ENCODE measurements around the gene SMARCAL1. TPM values are rescaled to one million over a fixed set of nuclear protein-coding genes. Genes with fewer than 3 reads are reported as not detected.

Gene SMARCAL1
- polyA plus RNA-seq, 1 of the 3 experiments (the other 2 are of a cell fraction): 27.0 TPM

DNA sequence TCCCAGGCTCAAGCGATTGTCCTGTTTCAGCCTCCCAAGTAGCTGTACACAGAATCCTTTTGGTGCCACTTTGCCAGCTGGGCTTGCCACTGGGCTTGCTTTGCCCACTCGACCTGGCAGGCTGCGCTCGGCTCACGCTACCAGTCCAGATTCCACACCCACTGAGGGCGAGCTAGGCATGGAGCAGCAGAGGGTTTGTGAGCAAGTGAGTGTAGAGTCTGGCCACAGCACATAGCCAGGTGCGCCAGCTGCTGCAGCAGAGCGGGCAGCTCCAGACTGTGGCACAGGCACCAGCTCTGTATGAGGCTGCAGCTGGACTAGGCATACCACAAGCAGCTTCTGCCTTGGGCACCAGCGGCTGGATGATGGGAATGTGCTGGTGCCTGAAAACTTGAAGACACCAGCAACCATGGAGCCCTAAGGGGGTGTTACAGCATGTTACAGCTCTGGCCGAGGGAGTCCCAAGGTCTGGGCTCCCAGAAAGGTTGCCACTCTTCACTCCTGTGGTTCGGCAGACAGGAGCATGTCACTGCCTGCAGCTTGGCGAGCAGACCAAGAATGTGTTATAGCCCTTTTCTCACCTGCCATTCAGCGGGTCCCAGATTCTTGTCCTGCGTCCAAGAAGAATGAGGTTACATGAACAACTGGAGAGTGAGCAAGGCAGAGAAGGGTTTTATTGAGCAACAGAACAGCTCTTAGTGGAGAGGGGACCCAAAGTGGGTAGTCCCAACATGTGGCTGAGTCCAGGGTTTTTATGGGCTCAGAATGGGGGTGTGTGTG, 12.9 kb downstream of the SMARCAL1 start:
- ChIA-PET POLR2A (no interaction called here), CTCF (interaction anchor here (1.1 kb wide), 1 partner anchor 16 kb away, joined by 3 read pairs; no protein-coding TSS in a partner anchor)
- H3K4me2 ChIP-seq: peak overlapping the region; percentile 38; the same call in 1 of the 2 replicates
- TF ChIP-seq SMC3 (IDR thresholded peaks at IDR 0.05; ENCODE audit: low read depth, low read length): no peak
- no peak for TF ChIP-seq FOSL2 (IDR thresholded peaks at IDR 0.05; ENCODE audit: borderline replicate concordance, low read depth)
- no peak for TF ChIP-seq EP300 (IDR thresholded peaks at IDR 0.05; ENCODE audit: borderline replicate concordance in 1 of 2, low read depth in 1 of 2, low read length in 1 of 2)
- TF ChIP-seq EZH2phosphoT487 (IDR thresholded peaks at IDR 0.05; ENCODE audit: borderline replicate concordance, low read depth): no peak
- no peak for TF ChIP-seq RAD21 (IDR thresholded peaks at IDR 0.05; ENCODE audit: low read length)
- TF ChIP-seq NFIC (IDR thresholded peaks at IDR 0.05; ENCODE audit: borderline replicate concordance): no peak
- TF ChIP-seq GATA2 (CRISPR knock-in tag; IDR thresholded peaks at IDR 0.05): no peak
- no peak for TF ChIP-seq ELF1 (IDR thresholded peaks at IDR 0.05)
- no peak for TF ChIP-seq CHD2 (IDR thresholded peaks at IDR 0.05; ENCODE audit: low read length, partially characterized antibody)
- TF ChIP-seq, protein P1, sequence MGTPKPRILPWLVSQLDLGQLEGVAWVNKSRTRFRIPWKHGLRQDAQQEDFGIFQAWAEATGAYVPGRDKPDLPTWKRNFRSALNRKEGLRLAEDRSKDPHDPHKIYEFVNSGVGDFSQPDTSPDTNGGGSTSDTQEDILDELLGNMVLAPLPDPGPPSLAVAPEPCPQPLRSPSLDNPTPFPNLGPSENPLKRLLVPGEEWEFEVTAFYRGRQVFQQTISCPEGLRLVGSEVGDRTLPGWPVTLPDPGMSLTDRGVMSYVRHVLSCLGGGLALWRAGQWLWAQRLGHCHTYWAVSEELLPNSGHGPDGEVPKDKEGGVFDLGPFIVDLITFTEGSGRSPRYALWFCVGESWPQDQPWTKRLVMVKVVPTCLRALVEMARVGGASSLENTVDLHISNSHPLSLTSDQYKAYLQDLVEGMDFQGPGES (IDR thresholded peaks at IDR 0.05; ENCODE audit: low read depth, low read length): no peak
- no peak overlapping the region for H2AFZ ChIP-seq (ENCODE audit: low read depth)
- H3K36me3 ChIP-seq (replicated peaks in 1 of 2; ENCODE audit: control insufficient read depth in 1 of 2, insufficient read depth in 2 of 2, low read length in 1 of 2): peaks cover 65 to 76% of the 10 kb centered on the region in 2 experiments
- H3K9me3 ChIP-seq: no peaks in the 10 kb centered on the region
- no peaks in the 10 kb centered on the region for H3K79me2 ChIP-seq (ENCODE audit: insufficient read depth)
- H3F3A ChIP-seq (replicated peaks; ENCODE audit: insufficient read depth): peaks cover 31% of the 10 kb centered on the region
- peak overlapping the region; percentile 24 to 87; a peak in 3 of 4 replicates for H3K27ac ChIP-seq (ENCODE audit: low read depth in 2 of 2, low read length in 1 of 2)
- peak overlapping the region in 1 of 2 experiments; percentile 1; a peak in 1 of 4 replicates for H3K4me3 ChIP-seq (ENCODE audit: low read depth in 2 of 2, low read length in 1 of 2)
- no peak for DNase-seq
- no peak overlapping the region for H3K9ac ChIP-seq
- H3K9me2 ChIP-seq: no peaks in the 10 kb centered on the region
- 92% methylated on average over 10 of the region's 14 CpGs for WGBS (ENCODE audit: low lambda C conversion rate)
- H4K20me1 ChIP-seq (ENCODE audit: insufficient read depth): no peaks in the 10 kb centered on the region
- H3K27me3 ChIP-seq (ENCODE audit: insufficient read depth): no peaks in the 10 kb centered on the region
- peaks cover 0 to 11% of the 10 kb centered on the region in 2 experiments; a peak in 2 of 4 replicates for H3K4me1 ChIP-seq (ENCODE audit: control insufficient read depth in 1 of 2, insufficient read depth in 2 of 2, low read depth in 1 of 2, low read length in 1 of 2)

DNA sequence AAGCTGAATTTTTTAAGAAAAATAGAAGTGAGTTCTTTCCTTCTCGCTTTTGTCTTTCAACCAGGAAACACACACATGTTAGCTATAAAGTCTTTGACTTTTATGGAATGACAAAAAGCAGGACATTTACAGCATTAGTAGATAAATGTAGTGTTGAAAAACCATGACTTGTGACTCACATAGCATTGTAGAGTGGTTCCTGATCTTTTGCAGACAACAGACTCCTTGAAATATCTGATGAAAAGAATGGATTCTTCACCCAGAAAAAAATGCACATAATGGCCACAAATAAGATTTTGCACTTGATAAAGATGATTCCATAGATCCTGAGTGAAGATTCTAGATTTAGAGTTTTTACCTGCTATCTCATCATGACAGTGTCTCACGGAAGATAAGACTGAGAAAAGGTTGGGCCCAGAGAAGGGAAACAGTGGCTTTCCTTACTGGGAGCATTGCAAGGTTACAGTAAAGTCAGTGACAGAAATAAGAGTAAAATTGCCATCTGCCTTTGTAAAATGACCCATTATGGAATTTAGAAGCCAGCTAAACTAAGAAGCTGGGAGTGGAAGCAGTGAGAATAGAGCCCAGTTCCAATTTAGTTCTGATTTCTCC, 14.0 kb downstream of the SMARCAL1 start:
- Histone ChIP-seq H3K27me3 (ENCODE audit: insufficient read depth) (no peaks in the 10 kb centered on the region), H3K79me2 (ENCODE audit: insufficient read depth) (no peaks in the 10 kb centered on the region), H3K9me2 (no peaks in the 10 kb centered on the region), H3F3A (replicated peaks; ENCODE audit: insufficient read depth) (peaks cover 31% of the 10 kb centered on the region), H3K27ac (ENCODE audit: low read depth in 2 of 2, low read length in 1 of 2) (peak overlapping the region; percentile 83 to 87), H3K4me1 (ENCODE audit: control insufficient read depth in 1 of 2, insufficient read depth in 2 of 2, low read depth in 1 of 2, low read length in 1 of 2) (peaks cover 0 to 11% of the 10 kb centered on the region in 2 experiments; a peak in 2 of 4 replicates), H2AFZ (ENCODE audit: low read depth) (no peak overlapping the region), H3K9ac (peak overlapping the region; percentile 5; the same call in 1 of the 2 replicates), H4K20me1 (ENCODE audit: insufficient read depth) (no peaks in the 10 kb centered on the region), H3K9me3 (no peaks in the 10 kb centered on the region), H3K4me2 (peak overlapping the region; percentile 50), H3K36me3 (replicated peaks in 1 of 2; ENCODE audit: control insufficient read depth in 1 of 2, insufficient read depth in 2 of 2, low read length in 1 of 2) (peaks cover 66 to 69% of the 10 kb centered on the region in 2 experiments), H3K4me3 (ENCODE audit: low read depth in 2 of 2, low read length in 1 of 2) (peak overlapping the region in 1 of 2 experiments; percentile 26; a peak in 1 of 4 replicates)
- WGBS (ENCODE audit: low lambda C conversion rate): 27% methylated on average over 2 of the region's 2 CpGs
- no peak for DNase-seq
- POLR2A ChIA-PET: no interaction called here
- CTCF ChIA-PET: no interaction called here
- TF ChIP-seq MEF2A (IDR thresholded peaks at IDR 0.05; ENCODE audit: borderline replicate concordance, low read depth) (peak; percentile 19; the same call in 1 of the 2 replicates), ELF1 (IDR thresholded peaks at IDR 0.05) (no peak), JUND (IDR thresholded peaks at IDR 0.05) (peak; percentile 95), EZH2phosphoT487 (IDR thresholded peaks at IDR 0.05; ENCODE audit: borderline replicate concordance, low read depth) (no peak), GATA2 (CRISPR knock-in tag; IDR thresholded peaks at IDR 0.05) (no peak), EP300 (IDR thresholded peaks at IDR 0.05; ENCODE audit: borderline replicate concordance in 1 of 2, low read depth in 1 of 2, low read length in 1 of 2) (peak; percentile 67 to 95), RXRA (IDR thresholded peaks at IDR 0.05; ENCODE audit: borderline replicate concordance, low read depth) (peak; percentile 70; the same call in 1 of the 2 replicates), GABPA (IDR thresholded peaks at IDR 0.05; ENCODE audit: low read depth) (peak; percentile 20; the same call in 1 of the 2 replicates)
- TF ChIP-seq, protein P2, sequence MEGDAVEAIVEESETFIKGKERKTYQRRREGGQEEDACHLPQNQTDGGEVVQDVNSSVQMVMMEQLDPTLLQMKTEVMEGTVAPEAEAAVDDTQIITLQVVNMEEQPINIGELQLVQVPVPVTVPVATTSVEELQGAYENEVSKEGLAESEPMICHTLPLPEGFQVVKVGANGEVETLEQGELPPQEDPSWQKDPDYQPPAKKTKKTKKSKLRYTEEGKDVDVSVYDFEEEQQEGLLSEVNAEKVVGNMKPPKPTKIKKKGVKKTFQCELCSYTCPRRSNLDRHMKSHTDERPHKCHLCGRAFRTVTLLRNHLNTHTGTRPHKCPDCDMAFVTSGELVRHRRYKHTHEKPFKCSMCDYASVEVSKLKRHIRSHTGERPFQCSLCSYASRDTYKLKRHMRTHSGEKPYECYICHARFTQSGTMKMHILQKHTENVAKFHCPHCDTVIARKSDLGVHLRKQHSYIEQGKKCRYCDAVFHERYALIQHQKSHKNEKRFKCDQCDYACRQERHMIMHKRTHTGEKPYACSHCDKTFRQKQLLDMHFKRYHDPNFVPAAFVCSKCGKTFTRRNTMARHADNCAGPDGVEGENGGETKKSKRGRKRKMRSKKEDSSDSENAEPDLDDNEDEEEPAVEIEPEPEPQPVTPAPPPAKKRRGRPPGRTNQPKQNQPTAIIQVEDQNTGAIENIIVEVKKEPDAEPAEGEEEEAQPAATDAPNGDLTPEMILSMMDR (IDR thresholded peaks at IDR 0.05): no peak
- TF ChIP-seq, protein P3, sequence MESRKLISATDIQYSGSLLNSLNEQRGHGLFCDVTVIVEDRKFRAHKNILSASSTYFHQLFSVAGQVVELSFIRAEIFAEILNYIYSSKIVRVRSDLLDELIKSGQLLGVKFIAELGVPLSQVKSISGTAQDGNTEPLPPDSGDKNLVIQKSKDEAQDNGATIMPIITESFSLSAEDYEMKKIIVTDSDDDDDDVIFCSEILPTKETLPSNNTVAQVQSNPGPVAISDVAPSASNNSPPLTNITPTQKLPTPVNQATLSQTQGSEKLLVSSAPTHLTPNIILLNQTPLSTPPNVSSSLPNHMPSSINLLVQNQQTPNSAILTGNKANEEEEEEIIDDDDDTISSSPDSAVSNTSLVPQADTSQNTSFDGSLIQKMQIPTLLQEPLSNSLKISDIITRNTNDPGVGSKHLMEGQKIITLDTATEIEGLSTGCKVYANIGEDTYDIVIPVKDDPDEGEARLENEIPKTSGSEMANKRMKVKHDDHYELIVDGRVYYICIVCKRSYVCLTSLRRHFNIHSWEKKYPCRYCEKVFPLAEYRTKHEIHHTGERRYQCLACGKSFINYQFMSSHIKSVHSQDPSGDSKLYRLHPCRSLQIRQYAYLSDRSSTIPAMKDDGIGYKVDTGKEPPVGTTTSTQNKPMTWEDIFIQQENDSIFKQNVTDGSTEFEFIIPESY (IDR thresholded peaks at IDR 0.05; ENCODE audit: borderline replicate concordance, low read depth): 0 out of 2 replicates have a peak, but pooled peaks have one; percentile 67
- TF ChIP-seq, protein P4, sequence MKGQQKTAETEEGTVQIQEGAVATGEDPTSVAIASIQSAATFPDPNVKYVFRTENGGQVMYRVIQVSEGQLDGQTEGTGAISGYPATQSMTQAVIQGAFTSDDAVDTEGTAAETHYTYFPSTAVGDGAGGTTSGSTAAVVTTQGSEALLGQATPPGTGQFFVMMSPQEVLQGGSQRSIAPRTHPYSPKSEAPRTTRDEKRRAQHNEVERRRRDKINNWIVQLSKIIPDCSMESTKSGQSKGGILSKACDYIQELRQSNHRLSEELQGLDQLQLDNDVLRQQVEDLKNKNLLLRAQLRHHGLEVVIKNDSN (IDR thresholded peaks at IDR 0.05; ENCODE audit: borderline replicate concordance, low read depth): no peak
- TF ChIP-seq, protein P5, sequence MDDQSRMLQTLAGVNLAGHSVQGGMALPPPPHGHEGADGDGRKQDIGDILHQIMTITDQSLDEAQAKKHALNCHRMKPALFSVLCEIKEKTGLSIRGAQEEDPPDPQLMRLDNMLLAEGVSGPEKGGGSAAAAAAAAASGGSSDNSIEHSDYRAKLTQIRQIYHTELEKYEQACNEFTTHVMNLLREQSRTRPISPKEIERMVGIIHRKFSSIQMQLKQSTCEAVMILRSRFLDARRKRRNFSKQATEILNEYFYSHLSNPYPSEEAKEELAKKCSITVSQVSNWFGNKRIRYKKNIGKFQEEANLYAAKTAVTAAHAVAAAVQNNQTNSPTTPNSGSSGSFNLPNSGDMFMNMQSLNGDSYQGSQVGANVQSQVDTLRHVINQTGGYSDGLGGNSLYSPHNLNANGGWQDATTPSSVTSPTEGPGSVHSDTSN (IDR thresholded peaks at IDR 0.05): peak; percentile 95

All from SK-N-SH (cell line).